Right renal pelvis (tissue), 4 donors: ENCODE results near the gene BNIPL. TPM values are rescaled to one million over a fixed set of nuclear protein-coding genes. Genes with fewer than 3 reads are reported as not detected.

ENCODE experiments used
- DNase-seq, 4 donors: peaks; one replicate each; pipeline ENCODE4 v3.0.0-alpha.2; 2013; ENCODE audit warnings: low read depth in 4 of 4, low spot score in 3 of 4, missing footprints in 1 of 4
- polyA plus RNA-seq, 4 donors: library from polyadenylated mRNA; unstranded; fragments of 120-200 nt; gene quantifications; one replicate each; pipeline ENCODE4 v1.2.1, GENCODE V29; 2013; ENCODE audit not compliant: insufficient read length in 4 of 4

Gene BNIPL
- polyA plus RNA-seq, 4 donors: 1.3 to 4.9 (median 2.0) TPM

GRCh38 chr1:151054971-151055547, 18.7 kb downstream of the BNIPL start:
- no peak for DNase-seq

GRCh38 chr1:151055581-151055980, 19.2 kb downstream of the BNIPL start:
- no peak for DNase-seq

- no peak for DNase-seq
Measured at GRCh38 chr1:151056149-151056548, 19.8 kb downstream of the BNIPL start.

DNA sequence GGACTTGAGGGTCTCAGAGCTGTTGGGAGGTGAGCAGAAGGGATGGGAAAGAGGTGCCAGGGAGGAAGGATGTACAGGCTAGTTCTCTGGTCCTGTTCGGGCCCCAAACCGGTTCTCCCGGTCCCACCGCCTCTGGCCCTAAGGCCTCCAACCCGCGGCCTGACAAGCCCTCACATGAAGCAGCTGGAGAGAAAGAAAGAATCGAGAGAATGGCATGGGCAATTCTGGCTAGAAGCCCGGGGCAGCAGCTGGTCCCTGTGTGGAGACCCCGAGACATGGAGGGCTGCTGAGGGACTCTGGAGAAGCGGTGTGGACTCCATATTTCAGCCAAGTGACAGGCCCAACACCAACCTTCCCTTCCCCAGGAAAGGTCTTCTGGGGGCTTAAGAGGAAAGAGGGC, 22.3 kb downstream of the BNIPL start:
- DNase-seq: no peak

DNA sequence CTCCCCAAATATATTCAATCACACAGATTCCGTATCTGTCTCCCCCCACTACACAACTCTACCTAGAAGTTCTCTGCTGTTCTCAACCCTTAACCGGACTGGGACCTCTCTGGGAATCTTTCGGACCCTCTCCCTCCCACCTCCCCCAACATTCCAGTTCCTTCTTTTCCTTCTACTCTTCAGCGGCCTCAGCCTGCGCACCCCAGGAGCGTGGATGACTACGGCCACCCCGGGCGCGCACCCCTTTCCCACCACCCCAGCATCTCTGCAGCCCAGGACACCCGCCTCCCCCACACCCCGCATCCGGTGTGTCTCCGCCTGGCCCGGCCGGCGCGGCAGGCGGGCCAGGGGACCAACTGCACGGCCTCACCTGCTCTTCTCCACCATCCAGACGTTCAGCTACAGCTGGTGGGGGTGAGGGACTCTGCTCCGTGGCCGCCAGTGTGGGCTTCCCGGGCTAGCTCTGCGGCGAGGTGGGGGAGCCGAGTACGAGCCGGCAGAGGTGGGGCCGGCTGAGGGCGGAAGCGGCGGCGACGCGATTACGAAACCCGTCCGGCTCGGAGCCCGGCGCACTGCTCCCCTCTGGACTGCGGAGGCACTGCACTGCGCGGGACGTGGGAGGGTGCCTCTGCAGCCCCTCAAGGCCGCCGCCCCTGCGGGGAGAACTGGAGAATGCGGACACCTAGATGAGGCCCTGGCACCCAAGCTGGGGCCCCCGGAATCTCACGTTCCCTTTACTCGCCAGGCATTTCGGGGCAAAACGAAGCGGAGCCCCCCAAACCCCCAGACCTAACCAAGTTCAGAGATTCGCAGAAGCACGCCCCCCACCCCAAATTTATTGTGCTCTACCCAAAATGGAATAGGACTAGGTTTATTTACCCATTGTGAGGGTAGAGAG, 23.0 kb downstream of the BNIPL start, which contains the start of gene CDC42SE1:
Gene CDC42SE1 (minus strand): TSS at position 514 of the 898 bp plus-strand sequence. CDS start 3,892 bp downstream, outside the sequence.
- DNase-seq: peak in 3 of 4 donors; percentile 76 to 82 (median 79)

DNA sequence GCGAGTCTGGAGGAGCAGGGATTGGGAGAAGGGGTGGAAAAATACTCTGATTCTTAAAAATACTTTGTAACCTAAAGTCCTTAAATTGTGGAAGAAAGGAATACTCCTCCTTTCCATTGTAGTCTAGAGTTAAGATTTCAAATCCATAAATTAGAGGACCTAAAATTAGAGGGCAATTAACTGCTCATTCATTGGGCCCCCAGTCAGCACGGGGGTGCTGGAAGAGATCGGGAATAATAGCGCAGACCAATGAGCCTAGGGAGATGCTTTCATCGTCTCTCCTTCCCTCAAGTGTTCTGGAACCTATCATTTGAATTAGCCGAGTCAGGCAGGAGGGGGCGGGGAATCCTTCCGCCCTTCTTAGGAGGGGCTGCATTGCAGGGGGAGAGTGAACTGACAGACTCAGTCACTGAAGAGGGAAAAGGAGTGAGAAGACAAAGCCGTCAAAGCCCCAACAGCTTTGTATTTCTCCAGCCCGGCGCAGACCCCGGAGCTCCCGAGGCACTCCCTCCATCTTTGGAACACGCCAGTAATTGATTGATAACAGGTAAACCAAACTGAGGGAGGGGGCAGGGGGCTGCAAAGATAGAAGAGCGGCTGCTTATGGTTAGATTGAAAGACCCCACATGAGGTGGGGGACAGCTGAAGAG, 23.7 kb downstream of the BNIPL start, which contains the start of gene MLLT11:
Gene MLLT11 (plus strand): TSS at position 391 of the 650 bp plus-strand sequence. CDS start 6,828 bp downstream, outside the sequence.
- DNase-seq: peak in 2 of 4 donors; percentile 74 to 82

- no peak for DNase-seq
Measured at GRCh38 chr1:151060657-151061421, 24.5 kb downstream of the BNIPL start.

DNA sequence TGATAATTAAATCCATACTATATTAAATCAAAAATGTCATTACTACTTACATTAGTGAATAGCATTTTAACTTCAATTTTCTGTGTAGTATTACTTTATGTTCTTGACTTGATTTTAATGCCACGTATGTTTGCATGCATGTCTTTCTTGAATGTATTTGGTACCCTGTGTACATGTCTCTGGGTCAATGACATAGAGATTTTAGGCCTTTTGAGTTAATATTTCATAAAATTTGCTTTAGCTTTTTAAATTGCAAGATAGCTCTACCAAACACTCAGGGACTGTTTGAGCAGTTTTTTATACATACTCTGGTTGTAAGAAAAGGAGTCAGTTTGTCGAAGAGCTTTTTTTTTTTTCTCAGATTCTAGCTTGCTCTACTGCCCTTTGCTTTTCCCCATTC, 25.3 kb downstream of the BNIPL start:
- no peak for DNase-seq

GRCh38 chr1:151062741-151063371, 26.5 kb downstream of the BNIPL start:
- no peak for DNase-seq

DNA sequence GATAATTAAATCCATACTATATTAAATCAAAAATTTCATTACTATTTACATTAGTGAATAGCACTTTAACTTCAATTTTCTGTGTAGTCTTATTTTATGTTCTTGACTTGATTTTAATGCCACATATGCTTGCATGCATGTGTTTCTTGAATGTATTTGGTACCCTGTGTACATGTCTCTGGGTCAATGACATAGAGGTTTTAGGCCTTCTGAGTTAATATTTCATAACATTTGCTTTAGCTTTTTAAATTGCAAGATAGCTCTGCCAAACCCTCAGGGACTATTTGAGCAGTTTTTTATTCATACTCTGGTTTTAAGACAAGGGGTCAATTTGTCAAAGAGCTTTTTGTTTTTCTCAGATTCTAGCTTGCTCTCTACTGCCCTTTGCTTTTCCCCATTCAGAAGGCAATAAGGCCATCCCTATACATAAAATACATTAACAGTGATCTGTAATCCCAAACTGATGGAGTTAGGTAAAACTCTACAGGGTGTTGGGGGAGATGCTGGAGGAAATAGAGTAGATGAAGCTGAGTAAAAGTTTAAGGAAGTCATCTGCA, 28.8 kb downstream of the BNIPL start:
- no peak for DNase-seq

DNA sequence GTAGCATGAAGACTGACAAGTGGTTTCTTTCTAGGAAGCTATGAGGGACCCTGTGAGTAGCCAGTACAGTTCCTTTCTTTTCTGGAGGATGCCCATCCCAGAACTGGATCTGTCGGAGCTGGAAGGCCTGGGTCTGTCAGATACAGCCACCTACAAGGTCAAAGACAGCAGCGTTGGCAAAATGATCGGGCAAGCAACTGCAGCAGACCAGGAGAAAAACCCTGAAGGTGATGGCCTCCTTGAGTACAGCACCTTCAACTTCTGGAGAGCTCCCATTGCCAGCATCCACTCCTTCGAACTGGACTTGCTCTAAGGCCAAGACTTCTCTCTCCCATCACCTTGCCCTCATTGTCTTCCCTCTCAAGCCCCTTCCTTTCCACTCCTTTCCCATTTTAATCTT, 30.8 kb downstream of the BNIPL start:
- no peak for DNase-seq

DNA sequence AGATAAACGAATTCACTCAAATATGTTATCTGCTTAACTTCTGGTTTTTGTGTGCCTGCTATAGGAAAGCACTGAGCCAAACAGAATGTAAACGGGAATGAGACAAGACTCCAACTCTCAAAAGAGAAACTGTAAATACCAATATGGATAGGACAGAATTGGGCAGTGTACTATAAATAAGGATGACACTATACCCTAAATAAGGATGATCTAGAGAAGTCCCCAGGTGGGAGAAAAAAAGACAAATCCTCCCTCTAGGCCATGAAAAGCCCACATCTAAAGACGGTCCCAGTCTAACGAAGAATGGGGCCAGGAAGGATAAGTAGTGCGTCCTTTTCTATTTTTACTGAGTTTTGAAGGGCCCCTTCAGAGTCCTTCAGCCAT, 32.7 kb downstream of the BNIPL start:
- no peak for DNase-seq

DNA sequence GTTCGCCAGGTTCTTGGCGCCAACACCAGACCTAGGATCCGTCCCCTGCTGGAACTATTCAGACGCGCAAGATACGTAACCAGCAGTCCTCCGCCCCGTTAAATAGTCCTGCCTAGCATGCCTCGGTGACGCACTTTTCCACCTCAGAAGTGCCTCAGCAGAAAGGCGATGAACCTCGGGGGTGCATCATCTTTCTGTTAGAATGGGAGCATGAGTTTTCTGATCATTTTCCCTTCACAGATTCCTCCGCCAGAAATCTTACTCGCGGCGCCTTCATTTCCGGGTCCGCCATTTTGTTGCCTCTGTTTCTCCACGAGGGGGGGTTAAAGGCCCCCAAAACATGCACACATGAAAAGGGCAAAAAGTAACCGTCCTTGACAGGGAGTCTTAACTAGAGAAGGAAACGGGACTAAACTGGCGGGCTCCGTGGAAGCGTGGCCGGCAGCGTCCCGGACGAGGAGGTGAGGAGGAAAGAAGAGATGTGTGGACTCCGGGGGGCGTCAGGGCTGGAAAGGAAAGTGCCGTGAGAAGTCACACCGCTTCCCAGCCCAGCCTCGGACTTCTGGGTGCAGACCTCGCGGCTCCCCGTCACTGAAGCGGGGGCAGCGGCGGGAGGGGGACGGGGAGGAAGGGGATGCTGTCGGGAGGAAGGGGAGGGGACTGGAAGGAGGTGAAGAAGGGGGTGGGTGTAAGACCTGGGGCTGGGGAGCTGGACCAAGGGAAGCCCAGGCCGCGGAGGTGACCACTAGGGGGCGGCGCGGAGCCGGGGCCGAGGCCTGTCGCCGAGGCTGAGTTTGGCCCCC, 34.3 kb downstream of the BNIPL start, which contains the start of gene GABPB2:
Gene GABPB2 (plus strand): TSS at position 288 of the 803 bp plus-strand sequence. CDS start 17,429 bp downstream, outside the sequence.
- DNase-seq: peak in 3 of 4 donors; percentile 88 to 91 (median 90)

GRCh38 chr1:151072224-151072623, 35.8 kb downstream of the BNIPL start:
- no peak for DNase-seq

- no peak for DNase-seq
Measured at GRCh38 chr1:151085953-151086559, 49.7 kb downstream of the BNIPL start.
